GM12892 (cell line): ENCODE measurements around the gene TMPRSS4.

Source experiments
- POLR2A ChIP-seq: IDR thresholded peaks from 2 replicates; pipeline ENCODE4 v1.6.1; 2011; ENCODE audit warnings: low read depth, low read length, control low read depth
- POLR2AphosphoS5 ChIP-seq: IDR thresholded peaks from 2 replicates; pipeline ENCODE4 v1.6.1; 2011; ENCODE audit warnings: low read depth, low read length, control low read depth
- TAF1 ChIP-seq: IDR thresholded peaks from 2 replicates; pipeline ENCODE4 v1.6.1; 2011; ENCODE audit warnings: low read depth, mild to moderate bottlenecking, control low read depth, low read length, borderline replicate concordance

DNA sequence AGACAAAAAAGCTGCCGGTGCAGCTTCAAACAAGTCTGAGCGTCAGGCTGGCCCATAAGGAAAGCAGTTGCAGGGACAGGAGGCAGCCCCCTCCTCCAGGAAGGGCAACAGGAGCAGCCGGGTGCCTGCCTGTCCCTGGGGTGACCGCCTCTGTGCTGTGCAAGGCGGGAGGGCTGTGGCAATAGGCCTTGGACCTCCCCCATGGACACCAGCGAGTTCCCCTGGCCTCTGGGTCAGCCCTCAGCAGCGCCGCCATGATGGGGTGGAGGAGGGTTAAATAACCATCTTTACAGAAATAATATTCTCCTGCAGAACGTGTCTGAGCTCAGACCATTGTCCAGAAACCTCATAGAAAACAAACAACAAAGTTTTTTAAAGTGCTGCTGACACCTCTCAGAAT, 3.3 kb upstream of the TMPRSS4 start:
- no peak for TF ChIP-seq POLR2AphosphoS5
- no peak for TF ChIP-seq POLR2A
- no peak for TF ChIP-seq TAF1
